ENCODE data around the gene ALPK3.

The ALPK3 gene

DNA sequence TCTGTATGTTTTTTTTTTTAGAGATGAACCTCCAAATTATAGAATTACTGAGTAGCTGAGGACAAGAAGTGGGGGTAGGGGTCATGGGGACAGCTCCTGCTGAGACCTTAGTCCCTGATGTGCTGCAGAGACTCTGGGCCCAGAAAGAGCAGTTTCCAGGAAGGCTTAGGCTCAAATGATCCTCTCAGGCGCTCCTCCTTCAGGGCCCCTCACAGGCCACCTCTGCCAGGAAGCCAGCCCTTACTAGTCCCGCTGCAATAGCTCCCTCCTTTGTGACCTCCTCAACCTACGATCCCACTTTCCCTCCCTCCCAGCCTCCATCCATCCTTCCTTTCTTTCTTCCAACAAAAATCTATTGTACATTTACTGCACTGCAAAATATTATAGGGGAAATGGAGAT is 91.9 kb downstream of the ALPK3 start:
- H3K79me2 ChIP-seq (ENCODE audit: control insufficient read depth, insufficient read depth, low read length): no peaks in the 10 kb centered on the region
- no peak for DNase-seq
- no peak overlapping the region for H2AK5ac ChIP-seq (ENCODE audit: low read length)
- H3K18ac ChIP-seq (ENCODE audit: low read length): no peak overlapping the region
- no peak overlapping the region for H3K9ac ChIP-seq (ENCODE audit: low read length)
- no peak overlapping the region for H2BK15ac ChIP-seq (replicated peaks; ENCODE audit: low read depth)
- no peak overlapping the region for H4K5ac ChIP-seq (ENCODE audit: low read length)
- H3K79me1 ChIP-seq (ENCODE audit: low read length): no peaks in the 10 kb centered on the region
- H2BK120ac ChIP-seq (ENCODE audit: low read depth, low read length): no peak overlapping the region
- WGBS (ENCODE audit: extremely low coverage, insufficient coverage, low lambda C conversion rate): 100% methylated on average over 1 of the region's 3 CpGs
- no peaks in the 10 kb centered on the region for H3K27me3 ChIP-seq (ENCODE audit: insufficient read depth, low read length, poor library complexity)
- H3K36me3 ChIP-seq (ENCODE audit: control insufficient read depth, insufficient read depth, low read length): no peaks in the 10 kb centered on the region
- no peak overlapping the region for H3K4ac ChIP-seq (ENCODE audit: low read depth, low read length)
- H3K27ac ChIP-seq (ENCODE audit: low read depth, low read length): no peak overlapping the region
- H4K8ac ChIP-seq (ENCODE audit: low read depth, low read length): no peak overlapping the region
- no peak overlapping the region for H3K4me2 ChIP-seq (ENCODE audit: low read length)
- no peak overlapping the region for H2BK5ac ChIP-seq (ENCODE audit: low read length)
- H3K4me3 ChIP-seq (ENCODE audit: low read length): no peak overlapping the region
- no peak overlapping the region for H3K56ac ChIP-seq (ENCODE audit: low read length)
- H3K4me1 ChIP-seq (ENCODE audit: control insufficient read depth, low read depth, low read length): no peaks in the 10 kb centered on the region
- H3K23ac ChIP-seq (ENCODE audit: low read length): no peak overlapping the region

DNA sequence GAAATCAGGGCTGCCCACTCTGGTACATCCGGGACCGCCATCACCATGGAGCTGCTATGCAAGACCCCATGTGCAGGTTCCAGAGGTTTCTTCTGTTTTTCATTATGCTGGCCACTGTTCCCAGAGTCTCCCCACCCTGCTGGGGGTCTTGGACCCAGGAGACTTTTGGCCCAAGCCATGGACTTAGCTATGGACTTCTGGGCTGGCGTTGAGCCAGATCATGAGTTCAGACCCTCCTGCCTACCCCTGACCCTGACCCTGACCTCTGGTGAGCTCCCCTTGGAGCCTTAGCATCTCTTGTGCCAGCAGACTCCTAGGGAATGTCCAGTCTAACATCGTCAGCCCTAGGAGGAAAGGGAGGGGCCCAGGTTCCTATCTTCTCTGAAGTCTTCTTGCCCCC is 92.6 kb downstream of the ALPK3 start:
- H3K23ac ChIP-seq (ENCODE audit: low read length): no peak overlapping the region
- no peak overlapping the region for H4K5ac ChIP-seq (ENCODE audit: low read length)
- H4K8ac ChIP-seq (ENCODE audit: low read depth, low read length): no peak overlapping the region
- no peak overlapping the region for H2BK120ac ChIP-seq (ENCODE audit: low read depth, low read length)
- no peak overlapping the region for H3K4me3 ChIP-seq (ENCODE audit: low read length)
- WGBS (ENCODE audit: extremely low coverage, insufficient coverage, low lambda C conversion rate): no CpG with 5 or more reads among the region's 4 CpGs
- H3K18ac ChIP-seq (ENCODE audit: low read length): no peak overlapping the region
- H3K9ac ChIP-seq (ENCODE audit: low read length): no peak overlapping the region
- H3K4ac ChIP-seq (ENCODE audit: low read depth, low read length): no peak overlapping the region
- peaks cover under 1% of the 10 kb centered on the region for H3K4me1 ChIP-seq (ENCODE audit: control insufficient read depth, low read depth, low read length)
- no peaks in the 10 kb centered on the region for H3K27me3 ChIP-seq (ENCODE audit: insufficient read depth, low read length, poor library complexity)
- H3K56ac ChIP-seq (ENCODE audit: low read length): no peak overlapping the region
- H3K79me1 ChIP-seq (ENCODE audit: low read length): no peaks in the 10 kb centered on the region
- H3K27ac ChIP-seq (ENCODE audit: low read depth, low read length): no peak overlapping the region
- H3K79me2 ChIP-seq (ENCODE audit: control insufficient read depth, insufficient read depth, low read length): no peaks in the 10 kb centered on the region
- H3K36me3 ChIP-seq (ENCODE audit: control insufficient read depth, insufficient read depth, low read length): no peaks in the 10 kb centered on the region
- H3K4me2 ChIP-seq (ENCODE audit: low read length): no peak overlapping the region
- no peak overlapping the region for H2BK5ac ChIP-seq (ENCODE audit: low read length)
- no peak for DNase-seq
- H2AK5ac ChIP-seq (ENCODE audit: low read length): no peak overlapping the region
- no peak overlapping the region for H2BK15ac ChIP-seq (replicated peaks; ENCODE audit: low read depth)

DNA sequence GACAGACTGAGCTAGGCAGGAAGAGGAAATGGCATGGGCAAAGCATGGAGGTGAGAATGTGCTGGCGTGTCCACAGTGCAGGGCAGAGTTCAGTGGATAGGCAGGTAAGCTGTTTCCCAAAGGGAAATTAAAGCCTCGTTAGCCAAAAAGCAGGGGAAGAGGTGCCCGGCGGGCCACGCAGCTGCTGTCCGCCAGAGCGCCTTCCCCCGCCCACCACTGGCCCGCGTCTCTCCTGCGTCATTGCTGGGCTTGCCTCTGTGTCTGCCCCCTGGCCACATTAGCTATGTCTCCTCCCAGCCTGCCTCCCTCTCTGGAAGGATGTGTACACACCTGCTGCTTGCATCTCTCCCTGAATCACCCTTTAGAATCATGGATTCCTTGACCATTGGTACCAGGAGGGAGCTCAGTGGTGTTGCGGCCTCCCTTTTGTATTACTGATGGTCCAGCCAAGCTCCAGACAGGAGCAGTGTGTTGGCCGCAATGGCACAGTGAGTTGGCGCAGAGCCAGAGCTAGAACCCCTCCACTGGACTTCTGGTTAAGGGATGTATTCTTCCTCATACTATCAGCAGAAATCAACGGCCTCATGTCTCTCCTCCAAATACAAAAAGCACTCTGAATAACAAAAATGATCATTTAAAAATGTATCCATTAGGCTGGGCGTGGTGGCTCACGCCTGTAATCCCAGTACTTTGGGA is 93.9 kb downstream of the ALPK3 start:
- H3K79me1 ChIP-seq (ENCODE audit: low read length): no peaks in the 10 kb centered on the region
- H4K8ac ChIP-seq (ENCODE audit: low read depth, low read length): no peak overlapping the region
- H3K27me3 ChIP-seq (ENCODE audit: insufficient read depth, low read length, poor library complexity): no peaks in the 10 kb centered on the region
- no peak for DNase-seq
- no peaks in the 10 kb centered on the region for H3K79me2 ChIP-seq (ENCODE audit: control insufficient read depth, insufficient read depth, low read length)
- H3K56ac ChIP-seq (ENCODE audit: low read length): no peak overlapping the region
- H3K9ac ChIP-seq (ENCODE audit: low read length): no peak overlapping the region
- H3K4ac ChIP-seq (ENCODE audit: low read depth, low read length): no peak overlapping the region
- no peak overlapping the region for H4K5ac ChIP-seq (ENCODE audit: low read length)
- no peak overlapping the region for H2AK5ac ChIP-seq (ENCODE audit: low read length)
- H2BK120ac ChIP-seq (ENCODE audit: low read depth, low read length): no peak overlapping the region
- no peak overlapping the region for H2BK5ac ChIP-seq (ENCODE audit: low read length)
- H3K36me3 ChIP-seq (ENCODE audit: control insufficient read depth, insufficient read depth, low read length): no peaks in the 10 kb centered on the region
- H3K18ac ChIP-seq (ENCODE audit: low read length): no peak overlapping the region
- peaks cover 2% of the 10 kb centered on the region for H3K4me1 ChIP-seq (ENCODE audit: control insufficient read depth, low read depth, low read length)
- H3K23ac ChIP-seq (ENCODE audit: low read length): no peak overlapping the region
- no peak overlapping the region for H3K4me2 ChIP-seq (ENCODE audit: low read length)
- no CpG with 5 or more reads among the region's 17 CpGs for WGBS (ENCODE audit: extremely low coverage, insufficient coverage, low lambda C conversion rate)
- no peak overlapping the region for H2BK15ac ChIP-seq (replicated peaks; ENCODE audit: low read depth)
- no peak overlapping the region for H3K4me3 ChIP-seq (ENCODE audit: low read length)
- no peak overlapping the region for H3K27ac ChIP-seq (ENCODE audit: low read depth, low read length)

DNA sequence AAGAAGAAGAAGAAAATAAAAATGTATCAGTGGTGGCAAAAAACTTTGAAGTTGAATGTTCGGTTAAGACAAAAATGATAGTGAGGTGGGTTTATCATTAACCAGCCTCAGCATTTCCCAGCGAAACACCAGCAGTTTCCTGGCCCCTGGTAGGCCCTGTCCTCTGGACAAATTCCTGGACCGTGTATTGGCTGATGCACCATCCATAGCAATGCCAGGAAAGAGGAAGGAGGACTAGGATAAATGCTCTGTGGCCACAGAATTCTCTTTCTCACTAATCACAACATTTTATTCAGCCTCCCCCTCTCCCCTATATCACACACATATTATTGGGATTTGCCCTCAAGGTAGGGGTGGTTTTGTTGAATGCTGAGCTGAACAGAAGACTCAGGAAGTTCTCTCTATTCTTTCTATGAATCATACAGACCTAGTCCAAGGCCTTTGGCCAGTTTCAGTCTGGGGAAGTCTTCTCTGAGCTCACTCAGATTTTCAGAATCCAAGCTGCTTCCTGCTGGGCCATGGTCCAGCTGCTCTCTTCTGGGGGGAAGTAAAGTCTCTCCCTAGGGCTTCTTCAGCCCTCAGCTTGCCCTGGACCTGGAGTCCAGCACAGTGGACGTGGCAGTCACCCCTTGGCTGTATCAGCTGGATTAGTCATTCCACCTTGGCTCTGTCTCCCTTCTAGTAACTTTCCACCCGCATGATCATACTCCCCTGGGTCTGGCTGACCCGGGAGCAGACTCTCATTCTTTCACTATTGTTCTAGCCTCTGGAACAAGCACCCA is 94.9 kb downstream of the ALPK3 start:
- Histone ChIP-seq H3K4me2 (ENCODE audit: low read length) (no peak overlapping the region), H4K8ac (ENCODE audit: low read depth, low read length) (no peak overlapping the region), H3K9ac (ENCODE audit: low read length) (no peak overlapping the region), H3K56ac (ENCODE audit: low read length) (no peak overlapping the region), H3K36me3 (ENCODE audit: control insufficient read depth, insufficient read depth, low read length) (no peaks in the 10 kb centered on the region), H3K27ac (ENCODE audit: low read depth, low read length) (no peak overlapping the region), H2BK15ac (replicated peaks; ENCODE audit: low read depth) (no peak overlapping the region), H3K18ac (ENCODE audit: low read length) (no peak overlapping the region), H3K23ac (ENCODE audit: low read length) (no peak overlapping the region), H3K4me1 (ENCODE audit: control insufficient read depth, low read depth, low read length) (peaks cover 2% of the 10 kb centered on the region), H2BK5ac (ENCODE audit: low read length) (no peak overlapping the region), H3K79me1 (ENCODE audit: low read length) (no peaks in the 10 kb centered on the region), H3K4me3 (ENCODE audit: low read length) (no peak overlapping the region), H3K4ac (ENCODE audit: low read depth, low read length) (no peak overlapping the region), H2BK120ac (ENCODE audit: low read depth, low read length) (no peak overlapping the region), H3K27me3 (ENCODE audit: insufficient read depth, low read length, poor library complexity) (no peaks in the 10 kb centered on the region), H3K79me2 (ENCODE audit: control insufficient read depth, insufficient read depth, low read length) (no peaks in the 10 kb centered on the region), H4K5ac (ENCODE audit: low read length) (no peak overlapping the region), H2AK5ac (ENCODE audit: low read length) (no peak overlapping the region)
- no CpG with 5 or more reads among the region's 6 CpGs for WGBS (ENCODE audit: extremely low coverage, insufficient coverage, low lambda C conversion rate)
- no peak for DNase-seq

DNA sequence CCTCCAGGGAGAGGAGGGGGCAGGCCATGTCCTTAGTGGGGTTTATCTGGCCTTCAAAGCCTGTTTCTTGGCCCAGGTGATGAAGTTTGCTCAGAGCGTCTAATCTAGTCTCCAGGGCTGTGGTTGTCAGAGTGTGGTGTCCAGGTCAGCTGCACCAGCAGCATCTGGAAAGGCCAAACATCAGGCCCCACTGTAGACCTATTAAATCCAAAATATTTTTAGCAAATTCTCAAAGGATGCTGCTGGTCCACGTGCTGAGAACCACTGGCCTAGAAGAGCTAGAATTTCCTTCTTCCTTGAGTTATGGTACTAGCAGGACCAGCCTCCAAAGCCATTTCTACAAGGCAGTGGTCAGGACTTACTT is 96.2 kb downstream of the ALPK3 start:
- Histone ChIP-seq H3K27me3 (ENCODE audit: insufficient read depth, low read length, poor library complexity) (no peaks in the 10 kb centered on the region), H4K5ac (ENCODE audit: low read length) (no peak overlapping the region), H3K4ac (ENCODE audit: low read depth, low read length) (no peak overlapping the region), H3K79me2 (ENCODE audit: control insufficient read depth, insufficient read depth, low read length) (no peaks in the 10 kb centered on the region), H2AK5ac (ENCODE audit: low read length) (no peak overlapping the region), H2BK15ac (replicated peaks; ENCODE audit: low read depth) (no peak overlapping the region), H3K79me1 (ENCODE audit: low read length) (no peaks in the 10 kb centered on the region), H3K4me2 (ENCODE audit: low read length) (no peak overlapping the region), H3K56ac (ENCODE audit: low read length) (no peak overlapping the region), H3K36me3 (ENCODE audit: control insufficient read depth, insufficient read depth, low read length) (no peaks in the 10 kb centered on the region), H2BK120ac (ENCODE audit: low read depth, low read length) (no peak overlapping the region), H2BK5ac (ENCODE audit: low read length) (no peak overlapping the region), H3K4me3 (ENCODE audit: low read length) (no peak overlapping the region), H3K18ac (ENCODE audit: low read length) (no peak overlapping the region), H3K27ac (ENCODE audit: low read depth, low read length) (no peak overlapping the region), H3K4me1 (ENCODE audit: control insufficient read depth, low read depth, low read length) (peaks cover 2% of the 10 kb centered on the region), H3K9ac (ENCODE audit: low read length) (no peak overlapping the region), H4K8ac (ENCODE audit: low read depth, low read length) (no peak overlapping the region), H3K23ac (ENCODE audit: low read length) (no peak overlapping the region)
- no CpG with 5 or more reads among the region's 2 CpGs for WGBS (ENCODE audit: extremely low coverage, insufficient coverage, low lambda C conversion rate)
- DNase-seq: no peak
